Measurements from ENCODE around the gene SVOPL. TPM values are rescaled to one million over a fixed set of nuclear protein-coding genes. Genes with fewer than 3 reads are reported as not detected.

Gene SVOPL
- total and polyA plus RNA-seq, 9 of the 15 experiments (the other 6 are each of a cell fraction or from before 2014, with no cell fraction given): 0.13 to 0.42 (median 0.20) TPM; not detected in 6

DNA sequence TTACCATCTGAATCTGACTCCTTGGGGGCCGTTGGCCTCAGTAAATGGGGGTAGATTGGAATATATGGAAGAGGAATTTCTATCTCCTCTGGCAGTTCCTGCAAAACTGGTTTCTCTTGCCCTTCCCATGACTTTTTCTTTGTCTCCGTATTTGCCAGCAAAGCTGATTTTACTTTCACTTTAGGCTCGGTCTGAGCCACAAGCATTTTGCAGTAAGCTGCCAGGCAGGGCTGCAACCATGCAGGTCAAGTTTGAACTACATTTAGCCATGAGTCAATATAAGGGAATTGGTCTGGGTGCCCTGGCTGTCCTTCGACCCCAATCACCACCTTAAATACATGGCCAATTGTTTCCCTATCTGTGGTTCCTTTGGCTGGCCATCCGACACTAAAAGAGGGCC is 136.8 kb downstream of the SVOPL start:
- Histone ChIP-seq H3K27me3 (ENCODE audit: control insufficient read depth in 2 of 2, insufficient read depth in 2 of 2, low read length in 2 of 2) (no peaks in the 10 kb centered on the region), H3K4me1 (replicated peaks in 1 of 2; ENCODE audit: control insufficient read depth in 2 of 2, insufficient read depth in 2 of 2, low read length in 2 of 2) (no peaks in the 10 kb centered on the region; a peak in 2 of 5 replicates), H3K9me3 (replicated peaks; ENCODE audit: control insufficient read depth, insufficient read depth, low read depth, low read length) (peaks cover 18% of the 10 kb centered on the region), H3K79me2 (ENCODE audit: control insufficient read depth, insufficient read depth, low read length) (no peaks in the 10 kb centered on the region; the same call in 2 of the 3 replicates), H3K36me3 (ENCODE audit: control insufficient read depth, insufficient read depth, low read length) (peaks cover 89% of the 10 kb centered on the region), H4K20me1 (replicated peaks; ENCODE audit: control insufficient read depth, insufficient read depth, low read length) (no peaks in the 10 kb centered on the region), H3K9me1 (ENCODE audit: control insufficient read depth, insufficient read depth, low read length) (no peaks in the 10 kb centered on the region), H3K4me3 (no peak overlapping the region), H3K27ac (ENCODE audit: extremely low read depth, low read depth, low read length) (no peak overlapping the region), H2AFZ (ENCODE audit: low read depth, low read length) (no peak overlapping the region), H3K4me2 (ENCODE audit: insufficient read depth, low read length) (no peak overlapping the region), H3K9ac (ENCODE audit: insufficient read depth in 1 of 2, low read depth in 2 of 2, low read length in 2 of 2) (no peak overlapping the region)
- POLR2A ChIA-PET: interaction anchor here (0.6 kb wide), 1 partner anchor 70 kb away, joined by 3 read pairs; no protein-coding TSS in a partner anchor
- CTCF ChIA-PET (ENCODE audit: low intra/inter-chr PET ratio): no interaction called here
- intact Hi-C loops (cut with micrococcal nuclease) (no loop called here), in situ Hi-C loops (cut with MboI) (no loop called here)
- DNase-seq (ENCODE audit: extremely low read depth in 1 of 4, low spot score in 3 of 4) (no peak), FAIRE-seq (no peak), ATAC-seq (no peak)
- 96% methylated on average over 5 of the region's 5 CpGs for WGBS (ENCODE audit: insufficient coverage, low coverage, missing lambda C conversion rate)
- no peak for TF ChIP-seq LCOR (CRISPR knock-in tag; IDR thresholded peaks at IDR 0.05)
- no peak for TF ChIP-seq GTF2A2 (tag; IDR thresholded peaks at IDR 0.05)
- no peak for TF ChIP-seq ARHGAP35 (IDR thresholded peaks at IDR 0.05; ENCODE audit: partially characterized antibody)
- TF ChIP-seq MEIS2 (IDR thresholded peaks at IDR 0.05; ENCODE audit: partially characterized antibody): no peak
- no peak for TF ChIP-seq RNF2 (IDR thresholded peaks at IDR 0.05)
- TF ChIP-seq TCF3 (CRISPR knock-in tag; IDR thresholded peaks at IDR 0.05): no peak
- TF ChIP-seq ZNF23 (CRISPR knock-in tag; IDR thresholded peaks at IDR 0.05): no peak
- no peak for TF ChIP-seq ZBTB7A (IDR thresholded peaks at IDR 0.05; ENCODE audit: borderline replicate concordance, control insufficient read depth, low read depth, low read length)
- TF ChIP-seq ZKSCAN1 (IDR thresholded peaks at IDR 0.05; ENCODE audit: low read depth, low read length): no peak
- no peak for TF ChIP-seq SLC30A9 (CRISPR knock-in tag; IDR thresholded peaks at IDR 0.05)
- no peak for TF ChIP-seq PCBP1 (IDR thresholded peaks at IDR 0.05; ENCODE audit: low read depth, low read length, poor library complexity, severe bottlenecking)
- no peak for TF ChIP-seq IRF2 (CRISPR knock-in tag; IDR thresholded peaks at IDR 0.05)
- no peak for TF ChIP-seq ZC3H11A (IDR thresholded peaks at IDR 0.05; ENCODE audit: low read depth, low read length)
- BruUV-seq (replicated peaks): no TSS peak

All from K562 (cell line).